HCT116 (cell line): ENCODE results near the gene WFDC10A.

ENCODE experiments used
- CEBPB ChIP-seq: IDR thresholded peaks from 2 replicates; pipeline ENCODE4 v1.6.1; 2012; ENCODE audit warnings: low read depth
- EZH2 ChIP-seq: fragments of 200-600 bp; sonication (generic); IDR thresholded peaks from 2 replicates; pipeline ENCODE4 v1.6.1; 2017; ENCODE audit warnings: antibody characterized with exemption, mixed run types
- JUND ChIP-seq: IDR thresholded peaks from 2 replicates; pipeline ENCODE4 v1.6.1; 2012
- POLR2A ChIP-seq: IDR thresholded peaks from 2 replicates; pipeline ENCODE4 v1.7.0; 2011; ENCODE audit warnings: borderline replicate concordance; ENCODE audit not compliant: insufficient read depth, insufficient read length; ENCODE audit errors: extremely low read depth
- POLR2AphosphoS5 ChIP-seq: IDR thresholded peaks from 2 replicates; pipeline ENCODE4 v1.6.1; 2011; ENCODE audit warnings: mild to moderate bottlenecking, low read depth, low read length, moderate library complexity
- SIN3A ChIP-seq: IDR thresholded peaks from 2 replicates; pipeline ENCODE4 v1.6.1; 2012; ENCODE audit warnings: low read depth
- SP1 ChIP-seq: IDR thresholded peaks from 2 replicates; pipeline ENCODE4 v1.6.1; 2012; ENCODE audit warnings: low read depth
- TF ChIP-seq, protein P1 (sequence below), 3 experiments: fragments of 200-600 bp in 1 of 3; sonication (generic) in 1 of 3; IDR thresholded peaks in 2 of 3; conservative IDR thresholded peaks in 1 of 3; 2 replicates each; pipeline ENCODE4 v1.5.1; 2012 to 2017; ENCODE audit warnings: low read depth in 2 of 3, low read length in 2 of 3, antibody characterized with exemption in 1 of 3, borderline replicate concordance in 1 of 3, control low read depth in 1 of 3, mild to moderate bottlenecking in 1 of 3, mixed read lengths in 1 of 3, mixed run types in 1 of 3, moderate library complexity in 1 of 3; ENCODE audit not compliant: insufficient read depth in 1 of 3

DNA sequence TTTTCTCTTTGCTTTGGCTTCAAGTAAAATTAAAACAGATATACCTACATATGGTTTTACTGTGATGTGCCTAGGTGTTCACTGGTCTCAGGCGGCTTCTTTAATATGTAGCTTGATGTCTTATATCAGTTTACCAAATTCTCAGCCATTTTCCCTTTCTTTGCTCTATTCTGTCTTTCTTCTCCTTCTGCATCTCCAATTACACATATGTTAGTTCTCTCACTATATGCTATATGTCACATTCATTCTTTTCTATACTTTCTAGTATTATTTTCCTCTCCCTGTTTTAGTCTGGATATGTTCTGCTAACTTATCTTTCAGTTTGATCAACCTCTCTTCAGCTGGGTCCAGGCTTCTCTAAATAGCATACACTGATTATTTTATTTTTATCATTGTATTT lies 36.0 kb upstream of the WFDC10A start:
- TF ChIP-seq, protein P1, sequence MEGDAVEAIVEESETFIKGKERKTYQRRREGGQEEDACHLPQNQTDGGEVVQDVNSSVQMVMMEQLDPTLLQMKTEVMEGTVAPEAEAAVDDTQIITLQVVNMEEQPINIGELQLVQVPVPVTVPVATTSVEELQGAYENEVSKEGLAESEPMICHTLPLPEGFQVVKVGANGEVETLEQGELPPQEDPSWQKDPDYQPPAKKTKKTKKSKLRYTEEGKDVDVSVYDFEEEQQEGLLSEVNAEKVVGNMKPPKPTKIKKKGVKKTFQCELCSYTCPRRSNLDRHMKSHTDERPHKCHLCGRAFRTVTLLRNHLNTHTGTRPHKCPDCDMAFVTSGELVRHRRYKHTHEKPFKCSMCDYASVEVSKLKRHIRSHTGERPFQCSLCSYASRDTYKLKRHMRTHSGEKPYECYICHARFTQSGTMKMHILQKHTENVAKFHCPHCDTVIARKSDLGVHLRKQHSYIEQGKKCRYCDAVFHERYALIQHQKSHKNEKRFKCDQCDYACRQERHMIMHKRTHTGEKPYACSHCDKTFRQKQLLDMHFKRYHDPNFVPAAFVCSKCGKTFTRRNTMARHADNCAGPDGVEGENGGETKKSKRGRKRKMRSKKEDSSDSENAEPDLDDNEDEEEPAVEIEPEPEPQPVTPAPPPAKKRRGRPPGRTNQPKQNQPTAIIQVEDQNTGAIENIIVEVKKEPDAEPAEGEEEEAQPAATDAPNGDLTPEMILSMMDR (IDR thresholded peaks at IDR 0.05 in 2 of 3, conservative IDR thresholded peaks at IDR 0.05 in 1 of 3; ENCODE audit: borderline replicate concordance in 1 of 3, insufficient read depth in 1 of 3, low read depth in 2 of 3, low read length in 2 of 3), result no peak
- TF ChIP-seq SIN3A (no peak), EZH2 (no peak), POLR2AphosphoS5 (no peak), SP1 (no peak), POLR2A (no peak), CEBPB (no peak), JUND (no peak)
